Pancreas (tissue), 10 donors: ENCODE measurements around the gene GALNT9. TPM values are rescaled to one million over a fixed set of nuclear protein-coding genes. Genes with fewer than 3 reads are reported as not detected.
A peak's percentile ranks its signal among the peaks of the same experiment; 100 is the strongest.

Experiments
- ATAC-seq, 4 donors: fragments of 200-7000 bp; cut with Tn5 transposase; one replicate each; pipeline versions ENCODE4 v1.8.0 to v1.9.1; 2020; ENCODE audit warnings: mild to moderate bottlenecking in 4 of 4, moderate library complexity in 4 of 4
- DNase-seq, 6 donors: peaks; one replicate each; pipeline ENCODE4 v3.0.0-alpha.2; 2020
- FAIRE-seq: peaks from 2 replicates; lab custom pipeline; 2012; peaks lifted over from hg19 to GRCh38; lab: Jason Lieb, UNC
- H3K27ac ChIP-seq, 4 donors: fragments of 200-600 bp; sonication (generic); 1 replicate in 3 of 4; 2 replicates in 1 of 4; pipeline versions ENCODE4 v1.5.0 to v1.8.0; 2020
- H3K27me3 ChIP-seq, 4 donors: fragments of 200-600 bp; one replicate each; pipeline ENCODE4 v1.8.0; 2021
- H3K36me3 ChIP-seq, 3 donors: fragments of 200-600 bp; sonication (generic) in 1 of 3; one replicate each; pipeline versions ENCODE4 v1.5.0 to v1.8.0; 2020 to 2021
- H3K4me1 ChIP-seq, 3 donors: fragments of 200-600 bp; one replicate each; pipeline ENCODE4 v1.8.0; 2021
- H3K4me3 ChIP-seq, 4 donors: fragments of 200-600 bp; sonication (generic) in 2 of 4; one replicate each; pipeline versions ENCODE4 v1.5.0 to v1.8.0; 2020 to 2021
- H3K9me3 ChIP-seq, 4 donors: fragments of 200-600 bp; one replicate each; pipeline ENCODE4 v1.8.0; 2021
- WGBS, 2 donors: extraction: QIAGEN DNeasy Blood & Tissue Kit; methylation state at CpG; one replicate each; pipeline ENCODE4 v1.1.7; 2013; 5-methylcytosine and 5-hydroxymethylcytosine counted together
- intact Hi-C, 3 donors: fragments of 100-400 bp; cut with DNase I; formaldehyde crosslinking; loops; one replicate each; pipeline versions ENCODE4 v1.11.1 to v1.14.2; 2022
- polyA plus RNA-seq, 2 donors: library from polyadenylated mRNA; stranded (reverse); fragments of 200-250 nt; gene quantifications; one replicate each; pipeline ENCODE4 v1.2.3, GENCODE V29; 2013
- total RNA-seq, 6 donors: library from RNA; stranded (reverse); fragmentation: NEBNext Ultra II Directional in 4 of 6; extraction: Animal tissue kit (Norgen Biotek cat#: 25700) in 4 of 6; gene quantifications; one replicate each; pipeline versions ENCODE4 v1.2.1 to v1.2.4, GENCODE V29; 2021 to 2023
- TF ChIP-seq, protein P1 (sequence below), 4 donors: fragments of 200-600 bp; sonication (generic) in 3 of 4; IDR thresholded peaks; one replicate each; pipeline versions ENCODE4 v1.5.0 to v1.8.0; 2021; ENCODE audit warnings: antibody characterized with exemption in 4 of 4
- donor health status: healthy with polysubstance abuse.
- donor health status: DM: no; HTN: no; CAD: no; lungs with moderate emphysema.
- donor health status: DM: no; HTN: no; CAD: no.
- donor health status: control.
- donor health status: control.
- donor health status: Bipolar disorder and iron deficiency.
- donor health status: DM: yes; HTN: yes; CAD: no.
- donor health status: DM: no; HTN: no; CAD: no.
- donor health status: DM: no; HTN: no; CAD: no.
- donor health status: DM: yes; HTN: yes; CAD: no.

The GALNT9 gene
- total and polyA plus RNA-seq, 8 donors = 0.09 to 0.46 (median 0.25) TPM; not detected in 5

DNA sequence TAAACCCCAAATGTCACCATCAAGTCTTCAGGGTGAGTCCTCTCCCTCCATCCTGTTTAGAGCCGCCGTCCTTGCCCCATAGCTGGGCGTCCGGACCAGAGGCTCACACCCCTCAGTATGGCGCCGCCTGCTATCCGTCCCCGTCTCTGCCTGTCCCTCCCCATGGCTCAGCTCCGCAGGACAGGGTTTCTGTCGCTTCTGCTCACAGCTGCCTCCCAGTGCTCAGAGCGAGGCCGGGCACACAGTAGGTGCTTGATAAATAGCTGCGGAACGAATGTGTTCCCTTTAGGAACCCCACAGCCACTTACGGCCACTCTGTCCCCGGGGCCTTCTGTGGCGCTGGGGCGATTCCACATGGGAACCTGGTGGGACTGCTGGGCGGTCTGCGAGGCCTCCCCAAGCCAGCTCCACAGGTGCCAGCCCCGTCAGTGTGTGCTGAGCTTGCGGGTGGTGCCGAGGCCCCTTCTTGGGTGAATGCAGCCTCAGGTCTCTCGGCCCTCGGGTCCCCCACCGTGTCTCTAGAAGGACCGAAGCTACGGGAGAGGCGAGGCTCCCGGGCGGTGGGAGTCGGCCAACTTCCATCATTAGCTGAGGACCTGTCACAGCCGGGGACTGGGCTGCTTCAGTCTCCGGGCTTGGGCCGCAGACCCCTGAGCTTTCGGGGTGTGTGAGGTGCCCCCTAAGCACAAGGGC is 122.2 kb downstream of the GALNT9 start:
- DNase-seq (peak in 1 of 6 donors; percentile 51), FAIRE-seq (no peak), ATAC-seq (no peak)
- Histone ChIP-seq H3K4me3 (no peak overlapping the region), H3K36me3 (no peaks in the 10 kb centered on the region), H3K27me3 (peaks cover 0 to 9% (median 0%) of the 10 kb centered on the region in 4 donors), H3K27ac (no peak overlapping the region), H3K4me1 (no peaks in the 10 kb centered on the region), H3K9me3 (no peaks in the 10 kb centered on the region)
- TF ChIP-seq, protein P1, sequence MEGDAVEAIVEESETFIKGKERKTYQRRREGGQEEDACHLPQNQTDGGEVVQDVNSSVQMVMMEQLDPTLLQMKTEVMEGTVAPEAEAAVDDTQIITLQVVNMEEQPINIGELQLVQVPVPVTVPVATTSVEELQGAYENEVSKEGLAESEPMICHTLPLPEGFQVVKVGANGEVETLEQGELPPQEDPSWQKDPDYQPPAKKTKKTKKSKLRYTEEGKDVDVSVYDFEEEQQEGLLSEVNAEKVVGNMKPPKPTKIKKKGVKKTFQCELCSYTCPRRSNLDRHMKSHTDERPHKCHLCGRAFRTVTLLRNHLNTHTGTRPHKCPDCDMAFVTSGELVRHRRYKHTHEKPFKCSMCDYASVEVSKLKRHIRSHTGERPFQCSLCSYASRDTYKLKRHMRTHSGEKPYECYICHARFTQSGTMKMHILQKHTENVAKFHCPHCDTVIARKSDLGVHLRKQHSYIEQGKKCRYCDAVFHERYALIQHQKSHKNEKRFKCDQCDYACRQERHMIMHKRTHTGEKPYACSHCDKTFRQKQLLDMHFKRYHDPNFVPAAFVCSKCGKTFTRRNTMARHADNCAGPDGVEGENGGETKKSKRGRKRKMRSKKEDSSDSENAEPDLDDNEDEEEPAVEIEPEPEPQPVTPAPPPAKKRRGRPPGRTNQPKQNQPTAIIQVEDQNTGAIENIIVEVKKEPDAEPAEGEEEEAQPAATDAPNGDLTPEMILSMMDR (IDR thresholded peaks at IDR 0.05) = no peak
- WGBS, 2 donors = 73 to 80% methylated on average over 36 of the region's 36 CpGs
- intact Hi-C loops = no loop called here

DNA sequence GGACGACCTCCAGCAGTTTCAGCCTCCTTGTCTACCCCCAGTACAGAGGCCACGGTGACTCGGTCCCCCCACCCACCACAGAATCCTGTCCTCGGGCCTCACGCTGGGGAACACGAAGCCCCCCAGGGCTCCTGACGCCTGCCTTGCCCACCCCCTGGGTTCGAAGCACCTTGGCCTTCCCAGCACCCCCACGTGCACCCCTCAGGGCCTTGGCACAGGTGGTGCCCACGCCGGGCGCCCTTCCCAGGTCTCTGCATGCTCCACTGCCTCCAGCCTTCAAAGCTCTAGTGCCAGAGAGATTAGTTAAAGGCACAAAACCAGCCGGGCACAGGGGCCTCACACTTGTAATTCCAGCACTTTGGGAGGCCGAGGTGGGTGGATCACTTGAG is 123.3 kb downstream of the GALNT9 start:
- H3K4me1 ChIP-seq = no peaks in the 10 kb centered on the region
- H3K9me3 ChIP-seq = no peaks in the 10 kb centered on the region
- intact Hi-C loops = no loop called here
- H3K27ac ChIP-seq = no peak overlapping the region
- FAIRE-seq (no peak), DNase-seq (peak in 1 of 6 donors; percentile 47), ATAC-seq (no peak)
- H3K27me3 ChIP-seq = peaks cover 0 to 9% (median 0%) of the 10 kb centered on the region in 4 donors
- H3K36me3 ChIP-seq = no peaks in the 10 kb centered on the region
- H3K4me3 ChIP-seq = no peak overlapping the region
- TF ChIP-seq, protein P1 (IDR thresholded peaks at IDR 0.05) = no peak
- 45 to 56% methylated on average over 14 of the region's 14 CpGs for WGBS, 2 donors

DNA sequence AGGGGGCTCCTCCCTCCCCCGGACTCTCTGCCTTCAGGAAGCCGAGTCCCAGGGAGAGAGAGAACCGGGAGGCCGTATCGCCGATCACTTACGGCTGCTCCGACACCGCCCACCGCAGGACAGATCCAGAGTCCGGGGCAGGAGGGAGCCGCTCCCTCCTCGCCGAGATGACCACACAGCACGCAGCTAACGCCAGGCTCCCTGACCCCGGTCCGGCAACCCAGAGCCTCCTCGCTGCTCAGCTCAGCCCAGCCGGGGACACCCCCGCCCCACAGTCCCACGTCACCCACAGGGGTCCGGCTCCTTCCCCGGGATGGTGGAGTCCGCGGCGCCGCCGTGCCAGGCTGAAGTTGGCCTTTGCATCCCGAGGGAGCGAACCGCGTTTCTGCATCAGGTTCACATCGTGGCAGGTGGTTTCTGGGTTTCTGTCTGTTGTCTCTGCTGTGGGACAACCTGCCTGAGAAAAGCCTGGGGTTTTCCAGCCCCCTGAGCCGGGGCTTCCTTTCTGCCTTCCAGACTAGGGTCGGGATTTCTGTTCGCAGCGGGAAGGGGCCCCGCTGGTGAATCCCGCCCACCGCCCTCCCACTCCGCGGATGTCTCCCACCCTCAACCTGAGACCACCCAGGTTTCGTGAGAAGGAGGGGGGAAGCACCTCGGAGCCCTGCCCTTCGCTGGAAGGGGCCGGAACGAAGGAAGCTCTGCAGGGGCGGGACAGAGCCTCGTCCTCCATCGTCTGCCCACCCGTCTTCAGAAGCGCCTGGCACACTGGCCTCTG is 123.9 kb downstream of the GALNT9 start:
- Histone ChIP-seq H3K27me3 (peaks cover 0 to 9% (median 0%) of the 10 kb centered on the region in 4 donors), H3K4me3 (no peak overlapping the region), H3K27ac (no peak overlapping the region), H3K4me1 (no peaks in the 10 kb centered on the region), H3K9me3 (no peaks in the 10 kb centered on the region), H3K36me3 (no peaks in the 10 kb centered on the region)
- TF ChIP-seq, protein P1 (IDR thresholded peaks at IDR 0.05) = no peak
- FAIRE-seq (no peak), DNase-seq (peak in 2 of 6 donors; percentile 59 to 65), ATAC-seq (peak in 1 of 4 donors; percentile 16)
- intact Hi-C loops = no loop called here
- WGBS, 2 donors = 4 to 8% methylated on average over 52 to 53 of the region's 53 CpGs

DNA sequence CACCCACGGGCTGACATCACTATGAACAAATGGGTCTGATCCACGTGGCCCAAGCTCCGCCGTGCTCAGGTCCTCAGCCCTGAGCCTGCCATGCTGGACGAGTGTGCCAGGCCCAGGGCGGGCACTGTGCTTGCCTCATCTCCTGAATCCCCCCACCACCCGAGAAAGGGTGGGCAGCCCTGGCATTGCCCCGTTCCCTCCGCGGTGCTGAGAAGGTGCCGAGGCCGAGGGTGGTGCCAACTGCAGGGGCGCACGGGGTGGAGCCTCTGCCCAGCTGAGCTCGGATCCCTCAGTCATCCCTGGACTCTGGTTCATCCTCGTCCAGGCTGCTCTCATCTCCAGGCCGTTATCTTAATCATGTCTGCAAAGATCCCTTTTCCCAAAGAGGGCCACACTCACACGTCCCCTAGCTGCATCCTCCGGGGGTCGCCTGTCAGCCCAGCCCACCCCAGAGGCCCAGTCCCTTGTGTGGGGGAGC is 124.6 kb downstream of the GALNT9 start:
- ATAC-seq = no peak
- peaks cover 0 to 9% (median 0%) of the 10 kb centered on the region in 4 donors for H3K27me3 ChIP-seq

More for the DNA sequence above, 124.6 kb downstream of the GALNT9 start:
- Histone ChIP-seq H3K4me1 (no peaks in the 10 kb centered on the region), H3K36me3 (no peaks in the 10 kb centered on the region), H3K9me3 (no peaks in the 10 kb centered on the region), H3K4me3 (no peak overlapping the region), H3K27ac (no peak overlapping the region)
- intact Hi-C loops = no loop called here
- 43 to 49% methylated on average over 20 of the region's 20 CpGs for whole genome bisulfite sequencing, 2 donors
- TF ChIP-seq, protein P1 (IDR thresholded peaks at IDR 0.05) = no peak
- FAIRE-seq (no peak), DNase-seq (peak in 1 of 6 donors; percentile 53)
